ENCODE results near the gene TMEM108.
A peak's percentile ranks its signal among the peaks of the same experiment; 100 is the strongest.

TMEM108 gene

GRCh38 chr3:133376810-133377209, 338.6 kb downstream of the TMEM108 start:
- FAIRE-seq (no peak), DNase-seq (ENCODE audit: insufficient read length, low spot score) (no peak)

DNA sequence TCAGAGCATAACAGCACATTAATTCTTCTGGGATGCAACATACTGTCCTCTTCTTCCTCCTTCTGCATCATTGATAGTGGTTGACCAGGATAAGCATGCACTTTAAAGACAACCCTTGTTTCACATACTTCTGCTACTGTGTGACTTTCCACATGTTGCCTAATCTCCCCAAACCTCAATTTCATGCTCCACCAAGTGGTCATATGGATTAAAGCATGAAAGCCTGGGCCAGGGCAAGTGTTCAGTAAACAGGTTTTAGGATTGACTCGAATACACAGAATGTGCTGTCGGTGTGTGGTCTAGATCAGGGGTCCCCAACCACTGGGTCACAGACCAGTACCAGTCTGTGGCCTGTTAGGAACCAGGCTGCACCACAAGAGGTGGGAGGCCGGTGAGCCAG, 339.2 kb downstream of the TMEM108 start:
- FAIRE-seq (peak; percentile 63), DNase-seq (ENCODE audit: insufficient read length, low spot score) (no peak)

- DNase-seq (ENCODE audit: insufficient read length, low spot score) (no peak), FAIRE-seq (no peak)
These were observed 341.7 kb downstream of the TMEM108 start for GRCh38 chr3:133379926-133380325.

- DNase-seq (ENCODE audit: insufficient read length, low spot score) (no peak), FAIRE-seq (no peak)
These were observed 342.5 kb downstream of the TMEM108 start for GRCh38 chr3:133380481-133381225.

GRCh38 chr3:133381346-133382109, 343.3 kb downstream of the TMEM108 start:
- FAIRE-seq (no peak), DNase-seq (ENCODE audit: insufficient read length, low spot score) (no peak)

DNA sequence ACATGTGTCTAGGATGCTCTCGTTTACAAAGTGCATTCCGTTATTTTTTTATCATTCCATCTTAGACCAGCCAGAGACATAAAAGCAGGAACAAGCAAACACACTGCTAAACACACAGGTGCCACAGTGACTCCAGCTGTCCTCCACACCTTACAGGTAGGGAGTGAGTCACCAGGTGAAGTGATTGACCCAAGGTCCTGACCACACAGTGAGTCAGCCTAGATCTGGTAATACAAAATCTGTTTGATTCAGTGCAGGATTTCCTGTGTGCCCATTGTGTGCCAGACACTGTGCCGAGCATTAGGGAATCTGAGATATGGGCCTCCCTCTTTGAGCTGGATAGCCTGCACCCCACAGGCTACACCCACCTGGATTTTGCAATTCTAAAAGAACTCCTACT, 345.0 kb downstream of the TMEM108 start:
- FAIRE-seq: no peak
- DNase-seq (ENCODE audit: insufficient read length, low spot score): no peak

- DNase-seq (ENCODE audit: insufficient read length, low spot score) (no peak), FAIRE-seq (no peak)
These were observed 345.6 kb downstream of the TMEM108 start for GRCh38 chr3:133383741-133384140.

DNA sequence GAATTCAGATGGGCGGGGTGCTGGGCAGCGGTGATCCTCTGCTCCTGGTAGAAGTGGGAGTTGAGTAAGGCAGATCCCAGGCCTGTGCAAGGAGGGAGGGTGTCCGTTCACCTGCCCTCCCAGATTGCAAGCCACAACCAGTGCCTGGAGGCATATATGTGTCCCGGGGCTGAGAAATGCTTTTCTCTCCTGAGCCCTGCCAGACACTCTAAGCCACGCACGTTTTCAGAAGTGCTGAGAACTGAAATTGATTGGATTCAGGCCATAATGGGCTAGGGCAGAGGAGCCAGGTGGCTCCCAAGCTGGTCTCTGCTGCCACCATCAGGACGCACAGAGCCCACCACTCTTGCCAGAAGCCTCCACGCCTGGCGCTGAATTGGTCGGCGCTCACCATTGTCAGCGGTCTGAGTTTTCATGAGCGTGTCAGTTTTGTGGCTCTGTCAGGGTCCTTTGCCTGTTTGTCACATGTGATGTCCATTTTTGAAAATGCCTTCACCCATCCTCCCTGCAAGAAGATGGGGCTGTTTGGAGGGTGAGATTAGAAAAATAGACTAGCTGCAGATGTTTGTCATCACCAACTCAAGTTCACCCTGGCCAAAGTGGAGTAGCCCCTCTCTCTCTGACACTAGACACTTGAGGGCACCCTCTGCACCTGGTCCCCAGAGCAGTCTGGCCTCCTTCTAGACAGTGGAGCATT, 346.3 kb downstream of the TMEM108 start:
- FAIRE-seq: peak; percentile 91

DNA sequence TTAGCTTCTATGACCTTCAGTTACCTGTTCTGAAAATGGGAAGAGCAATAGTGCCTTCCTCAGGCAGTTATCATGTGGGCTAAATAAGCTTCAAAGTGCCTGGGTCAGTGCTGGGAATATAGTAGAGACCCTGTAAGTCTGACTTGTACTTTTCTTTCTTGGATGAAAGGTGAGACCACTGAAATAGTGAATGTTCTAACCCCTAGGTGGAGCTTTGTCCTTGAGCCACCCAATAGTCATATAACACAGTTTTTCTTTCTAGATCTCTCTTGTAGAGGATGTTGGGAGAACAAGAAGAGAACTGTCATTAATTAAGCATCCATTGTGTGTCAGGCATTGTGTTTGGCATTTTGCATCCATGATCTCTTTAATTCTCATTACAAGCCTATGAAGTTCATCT, 348.7 kb downstream of the TMEM108 start:
- no peak for FAIRE-seq
- DNase-seq (ENCODE audit: insufficient read length, low spot score): no peak

More for the DNA sequence above, 346.3 kb downstream of the TMEM108 start:
- peak; percentile 58 for DNase-seq (ENCODE audit: insufficient read length, low spot score)

DNA sequence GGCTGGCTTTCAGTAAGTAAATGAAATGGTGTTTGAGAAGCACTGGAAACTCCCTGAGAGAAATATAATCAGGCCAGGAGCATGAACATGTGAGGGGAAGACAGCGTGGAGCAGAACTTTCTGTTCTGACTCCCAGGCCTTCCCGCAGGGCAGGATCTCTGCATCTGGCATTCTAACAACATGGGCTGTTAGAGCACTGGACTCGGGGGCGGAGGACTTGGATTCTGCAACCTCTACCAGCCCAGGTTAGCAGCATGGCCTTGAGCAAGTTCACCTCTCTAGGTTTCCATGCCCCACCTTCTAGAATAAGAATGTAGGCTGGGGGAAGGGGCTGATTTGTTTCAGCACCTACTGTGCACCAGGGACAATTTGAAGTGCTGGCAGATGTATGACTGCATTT, 349.1 kb downstream of the TMEM108 start:
- DNase-seq (ENCODE audit: insufficient read length, low spot score) (no peak), FAIRE-seq (no peak)

DNA sequence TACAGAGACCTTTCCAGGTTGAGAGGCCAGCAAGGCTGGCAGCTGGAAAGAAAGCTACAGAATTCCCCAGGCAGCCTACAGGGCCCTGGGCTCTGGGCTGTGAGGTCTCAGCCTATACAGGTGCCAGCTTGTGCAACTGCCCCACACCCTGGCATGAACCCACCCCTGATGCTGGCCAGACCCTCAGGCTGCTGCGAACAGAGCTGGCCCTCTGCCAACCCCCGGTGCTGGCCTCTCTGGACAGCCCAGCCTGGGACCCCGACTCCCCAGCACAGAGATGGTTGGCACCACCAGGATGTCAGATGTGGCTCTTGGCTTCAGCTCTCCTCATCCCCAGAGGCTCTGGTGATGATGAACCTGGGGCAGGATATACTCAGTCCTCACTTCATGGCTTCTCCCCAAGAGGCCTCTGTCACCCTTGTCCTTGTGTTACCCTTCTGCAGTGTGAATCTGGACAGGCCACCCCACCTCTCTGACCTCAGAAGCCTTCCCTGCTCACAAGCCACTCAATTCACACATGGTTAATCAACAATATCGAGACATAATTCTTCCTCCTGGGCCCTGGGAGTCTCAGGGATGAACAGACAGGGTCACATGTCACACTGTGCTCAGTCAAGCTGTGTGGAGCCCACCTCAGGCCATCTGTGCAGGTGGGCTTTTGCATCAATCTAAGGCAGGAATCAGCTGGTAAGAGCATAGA, 350.7 kb downstream of the TMEM108 start:
- no peak for DNase-seq (ENCODE audit: insufficient read length, low spot score)
- FAIRE-seq: no peak

DNA sequence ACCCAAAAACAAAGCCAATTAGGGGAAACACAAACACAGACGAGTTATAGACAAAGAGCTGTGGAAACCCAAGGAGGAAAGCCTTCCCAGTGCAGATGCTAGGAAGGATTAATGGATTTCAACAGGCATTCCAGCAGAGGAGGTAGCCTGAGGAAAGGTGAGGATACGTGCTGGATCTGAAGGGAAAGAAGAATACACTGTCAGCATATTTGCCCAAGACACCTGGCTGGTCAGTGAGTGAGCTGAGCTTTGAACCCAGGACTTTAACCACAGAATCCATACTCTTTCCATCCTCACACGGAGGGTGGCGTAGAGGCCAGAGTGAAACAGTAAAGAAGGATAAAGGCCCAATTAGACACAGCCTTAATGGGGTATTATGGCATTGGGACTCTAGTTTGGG, 352.5 kb downstream of the TMEM108 start:
- no peak for FAIRE-seq
- no peak for DNase-seq (ENCODE audit: insufficient read length, low spot score)

- no peak for FAIRE-seq
- DNase-seq (ENCODE audit: insufficient read length, low spot score): no peak
These were observed 355.0 kb downstream of the TMEM108 start for GRCh38 chr3:133393204-133393603.

DNA sequence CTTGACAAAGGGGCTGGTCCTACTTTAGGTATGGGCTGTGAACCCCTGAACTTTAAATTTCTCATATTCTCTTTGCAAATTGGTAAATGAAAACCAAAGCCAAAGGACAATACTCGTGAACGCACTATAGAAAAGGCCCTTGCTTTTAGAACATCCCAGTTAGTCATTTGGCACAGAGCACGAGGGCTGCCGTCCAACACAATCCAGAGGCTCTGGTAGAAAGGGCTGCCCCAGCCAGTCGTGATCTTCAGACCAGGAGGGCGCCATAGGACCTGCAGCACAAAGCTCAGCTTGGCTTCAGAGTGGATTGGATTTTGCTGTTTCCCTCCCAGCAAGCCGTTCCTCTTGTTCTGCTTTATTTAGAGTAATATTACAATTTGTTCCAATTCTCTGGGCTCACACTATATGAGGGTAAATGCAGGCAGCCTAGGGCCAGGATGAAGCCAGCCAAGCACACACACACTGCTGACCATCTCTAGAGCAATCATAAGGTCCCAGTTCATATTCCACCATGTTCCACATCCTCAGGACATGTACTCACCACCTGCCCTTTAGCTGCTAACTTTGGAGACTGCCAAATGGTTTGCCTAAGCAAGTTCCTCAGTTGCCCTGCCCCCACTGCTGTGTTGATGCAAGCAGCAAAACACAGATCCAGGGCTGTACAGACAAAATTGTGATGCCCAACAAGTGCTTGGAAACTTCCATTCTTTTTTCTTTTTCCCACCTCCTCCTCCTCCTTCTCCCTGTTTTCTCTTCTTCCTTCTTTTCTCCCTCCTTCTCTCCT, 355.7 kb downstream of the TMEM108 start:
- DNase-seq (ENCODE audit: insufficient read length, low spot score): no peak
- FAIRE-seq: no peak

DNA sequence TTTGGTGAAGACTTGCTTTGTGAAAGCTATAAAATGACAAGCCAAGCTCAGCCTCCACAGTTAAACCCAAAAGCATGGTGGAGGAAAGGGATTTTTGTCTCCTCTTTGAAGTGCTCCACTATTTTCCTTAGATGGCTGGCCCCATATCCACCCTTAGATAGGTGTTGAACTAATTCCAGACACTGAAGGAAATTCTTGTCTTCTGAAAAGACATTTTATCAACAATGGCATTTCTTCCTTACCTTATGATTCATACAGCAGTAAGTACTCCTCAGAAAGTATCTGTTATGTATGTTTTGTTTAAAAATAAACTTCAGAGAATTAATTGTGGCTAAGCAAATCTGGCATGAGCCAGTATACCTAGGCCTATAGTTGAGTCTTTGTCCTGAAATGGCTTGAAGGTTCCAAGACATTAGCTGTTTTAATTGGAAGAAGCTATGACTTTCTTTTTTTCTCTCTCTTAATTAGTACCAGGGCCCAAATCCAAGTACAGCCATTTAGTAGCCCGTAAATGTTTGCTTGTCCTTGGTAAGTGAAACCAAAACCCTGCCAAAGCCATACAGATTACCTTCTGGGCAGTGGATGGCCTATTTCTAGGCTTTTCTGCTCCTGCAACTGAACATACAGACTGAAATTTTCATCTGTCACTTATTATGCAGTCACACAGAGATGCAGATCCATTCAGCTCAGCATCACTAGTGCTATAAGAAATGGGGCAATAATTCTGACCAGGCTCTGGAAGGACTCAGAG, 356.5 kb downstream of the TMEM108 start:
- DNase-seq (ENCODE audit: insufficient read length, low spot score): no peak
- FAIRE-seq: no peak

DNA sequence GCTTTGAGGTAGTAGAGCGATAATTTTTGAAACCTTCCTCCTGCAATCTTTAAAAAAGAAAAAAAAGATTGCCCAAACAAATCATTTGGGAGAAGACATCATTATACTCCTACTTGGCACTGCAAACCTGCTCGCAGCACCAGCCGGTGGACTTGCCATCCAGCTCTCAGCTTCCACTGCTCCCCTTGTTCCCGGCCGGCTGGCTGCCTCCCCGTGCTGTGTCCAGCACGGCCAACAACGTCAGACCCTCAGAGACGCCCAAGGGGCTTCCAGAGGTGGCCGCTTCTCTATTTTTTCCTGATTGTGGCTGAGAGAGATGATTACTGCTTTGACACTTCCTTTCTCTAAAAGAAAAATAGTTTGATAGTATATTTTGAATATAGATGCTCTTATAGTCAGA, 358.7 kb downstream of the TMEM108 start:
- FAIRE-seq (no peak), DNase-seq (ENCODE audit: insufficient read length, low spot score) (no peak)

- no peak for DNase-seq (ENCODE audit: insufficient read length, low spot score)
- no peak for FAIRE-seq
These were observed 361.9 kb downstream of the TMEM108 start, which contains the start of gene BFSP2 for GRCh38 chr3:133400006-133400515. TSS of gene BFSP2 (plus strand) at chr3:133400056. CDS start at chr3:133400084, 28 bp downstream.

DNA sequence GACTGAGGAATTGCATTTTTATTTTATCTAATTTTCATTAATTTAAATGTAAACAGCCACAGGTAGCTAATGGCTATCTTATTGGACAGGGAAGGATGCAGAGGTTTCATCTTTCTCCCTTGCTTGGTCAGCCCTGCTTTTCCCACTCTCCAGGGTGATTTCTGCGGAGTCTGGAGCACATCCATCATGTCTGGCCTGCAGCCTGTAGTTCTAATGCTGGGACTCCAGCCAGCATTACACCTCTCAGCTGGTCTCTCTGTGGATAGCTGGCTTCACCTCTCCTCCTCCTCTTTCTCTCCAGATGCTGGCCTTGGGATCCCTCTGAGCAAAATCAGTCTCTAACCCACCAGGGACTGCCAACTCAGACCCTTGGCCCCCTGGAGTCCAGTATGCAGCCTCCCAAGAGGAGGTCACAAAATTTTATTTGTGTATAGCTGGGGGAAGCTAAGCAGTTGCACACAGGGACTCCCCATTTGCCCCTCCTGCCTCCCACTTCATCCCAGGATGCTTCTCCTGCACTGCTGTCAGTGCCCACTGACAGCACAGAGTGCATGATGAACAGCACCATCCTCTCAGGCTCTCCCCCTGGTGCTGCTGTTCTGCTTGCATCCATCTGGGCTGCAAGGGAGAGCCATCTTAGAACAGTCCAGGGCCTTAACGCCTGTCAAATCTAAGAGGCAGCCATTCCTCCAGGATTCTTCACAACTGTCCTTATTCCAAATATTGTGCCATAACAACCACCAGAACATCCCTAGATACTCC, 363.4 kb downstream of the TMEM108 start:
- FAIRE-seq (no peak), DNase-seq (ENCODE audit: insufficient read length, low spot score) (no peak)
